ENCODE results near the gene SLC43A1.

SLC43A1 gene

GRCh38 chr11:57529012-57529411 lies 13.5 kb upstream of the SLC43A1 start:
- DNase-seq (ENCODE audit: low read depth in 2 of 2), result no peak

- peak; percentile 62 to 72 for DNase-seq (ENCODE audit: low read depth in 2 of 2)
These were observed 11.6 kb upstream of the SLC43A1 start for GRCh38 chr11:57527056-57527631.

GRCh38 chr11:57523419-57523818 lies 7.9 kb upstream of the SLC43A1 start:
- DNase-seq (ENCODE audit: low read depth in 2 of 2), result no peak

- no peak for DNase-seq (ENCODE audit: low read depth in 2 of 2)
These were observed 5.6 kb upstream of the SLC43A1 start for GRCh38 chr11:57521116-57521515.

GRCh38 chr11:57516061-57516443 lies 550 bp upstream of the SLC43A1 start:
- no peak for DNase-seq (ENCODE audit: low read depth in 2 of 2)

- DNase-seq (ENCODE audit: low read depth in 2 of 2), result peak in 1 of 2 donors; percentile 48
These were observed 767 bp downstream of the SLC43A1 start for GRCh38 chr11:57514538-57515331.

- peak in 1 of 2 donors; percentile 23 for DNase-seq (ENCODE audit: low read depth in 2 of 2)
These were observed 1.5 kb downstream of the SLC43A1 start for GRCh38 chr11:57513911-57514537.

GRCh38 chr11:57513452-57513795 lies 2.1 kb downstream of the SLC43A1 start:
- no peak for DNase-seq (ENCODE audit: low read depth in 2 of 2)

- DNase-seq (ENCODE audit: low read depth in 2 of 2), result no peak
These were observed 2.7 kb downstream of the SLC43A1 start for GRCh38 chr11:57512646-57513451.

- DNase-seq (ENCODE audit: low read depth in 2 of 2), result no peak
These were observed 3.6 kb downstream of the SLC43A1 start for GRCh38 chr11:57511741-57512430.

GRCh38 chr11:57508341-57509170 lies 6.9 kb downstream of the SLC43A1 start:
- DNase-seq (ENCODE audit: low read depth in 2 of 2), result no peak

GRCh38 chr11:57506522-57506921 lies 9.0 kb downstream of the SLC43A1 start:
- DNase-seq (ENCODE audit: low read depth in 2 of 2), result no peak

GRCh38 chr11:57504511-57504910 lies 11.0 kb downstream of the SLC43A1 start:
- no peak for DNase-seq (ENCODE audit: low read depth in 2 of 2)

- no peak for DNase-seq (ENCODE audit: low read depth in 2 of 2)
These were observed 12.6 kb downstream of the SLC43A1 start for GRCh38 chr11:57502870-57503269.

- DNase-seq (ENCODE audit: low read depth in 2 of 2), result no peak
These were observed 13.1 kb downstream of the SLC43A1 start for GRCh38 chr11:57502376-57502775.

- no peak for DNase-seq (ENCODE audit: low read depth in 2 of 2)
These were observed 13.5 kb downstream of the SLC43A1 start for GRCh38 chr11:57501953-57502352.

- DNase-seq (ENCODE audit: low read depth in 2 of 2), result no peak
These were observed 14.6 kb downstream of the SLC43A1 start for GRCh38 chr11:57500926-57501325.

- DNase-seq (ENCODE audit: low read depth in 2 of 2), result no peak
These were observed 15.0 kb downstream of the SLC43A1 start for GRCh38 chr11:57500515-57500914.

GRCh38 chr11:57499983-57500461 lies 15.5 kb downstream of the SLC43A1 start:
- DNase-seq (ENCODE audit: low read depth in 2 of 2), result no peak

GRCh38 chr11:57499413-57499982 lies 16.0 kb downstream of the SLC43A1 start:
- DNase-seq (ENCODE audit: low read depth in 2 of 2), result peak in 1 of 2 donors; percentile 29

Measured in activated CD4-positive, alpha-beta T cell treated with anti-CD3 and anti-CD28 coated beads for 24 hours (primary cell).